ENCODE results near the gene CTNND2. TPM values are rescaled to one million over a fixed set of nuclear protein-coding genes. Genes with fewer than 3 reads are reported as not detected.

CTNND2 gene
- total RNA-seq, 6 donors from 2014 or later: 1.1 to 12.4 (median 3.2) TPM

GRCh38 chr5:11452852-11453251 lies 451.4 kb downstream of the CTNND2 start:
- no peak for DNase-seq
- Histone ChIP-seq H3K36me3 (no peaks in the 10 kb centered on the region), H3K27ac (no peak overlapping the region), H3K4me1 (no peaks in the 10 kb centered on the region), H3K9me3 (no peaks in the 10 kb centered on the region), H3K27me3 (no peaks in the 10 kb centered on the region), H3K4me3 (no peak overlapping the region)
- ATAC-seq (ENCODE audit: low FRiP score in 2 of 2): no peak
- 86 to 93% methylated on average over 2 of the region's 2 CpGs for WGBS, 2 donors
- no peak for TF ChIP-seq EP300 (IDR thresholded peaks at IDR 0.05)
- TF ChIP-seq, protein P1, sequence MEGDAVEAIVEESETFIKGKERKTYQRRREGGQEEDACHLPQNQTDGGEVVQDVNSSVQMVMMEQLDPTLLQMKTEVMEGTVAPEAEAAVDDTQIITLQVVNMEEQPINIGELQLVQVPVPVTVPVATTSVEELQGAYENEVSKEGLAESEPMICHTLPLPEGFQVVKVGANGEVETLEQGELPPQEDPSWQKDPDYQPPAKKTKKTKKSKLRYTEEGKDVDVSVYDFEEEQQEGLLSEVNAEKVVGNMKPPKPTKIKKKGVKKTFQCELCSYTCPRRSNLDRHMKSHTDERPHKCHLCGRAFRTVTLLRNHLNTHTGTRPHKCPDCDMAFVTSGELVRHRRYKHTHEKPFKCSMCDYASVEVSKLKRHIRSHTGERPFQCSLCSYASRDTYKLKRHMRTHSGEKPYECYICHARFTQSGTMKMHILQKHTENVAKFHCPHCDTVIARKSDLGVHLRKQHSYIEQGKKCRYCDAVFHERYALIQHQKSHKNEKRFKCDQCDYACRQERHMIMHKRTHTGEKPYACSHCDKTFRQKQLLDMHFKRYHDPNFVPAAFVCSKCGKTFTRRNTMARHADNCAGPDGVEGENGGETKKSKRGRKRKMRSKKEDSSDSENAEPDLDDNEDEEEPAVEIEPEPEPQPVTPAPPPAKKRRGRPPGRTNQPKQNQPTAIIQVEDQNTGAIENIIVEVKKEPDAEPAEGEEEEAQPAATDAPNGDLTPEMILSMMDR (IDR thresholded peaks at IDR 0.05): no peak

DNA sequence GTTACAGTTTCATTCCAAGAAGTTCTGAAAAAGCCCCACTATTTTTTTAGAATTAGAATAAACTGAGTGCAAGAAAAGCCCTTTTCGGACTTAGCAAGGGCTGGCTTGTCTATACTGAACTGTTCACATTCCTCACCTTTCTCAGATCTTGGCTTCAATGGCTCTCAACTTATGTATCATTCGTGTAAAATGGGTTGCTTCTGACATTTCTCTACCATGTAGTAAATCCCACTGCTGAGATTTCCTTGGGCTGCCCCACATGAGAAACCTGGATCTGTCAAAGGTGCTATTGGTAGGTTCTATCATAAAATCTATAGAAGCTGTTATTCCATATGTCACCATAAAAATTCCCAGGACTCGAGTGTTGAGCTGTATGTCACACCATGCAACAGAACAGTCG lies 454.3 kb downstream of the CTNND2 start:
- DNase-seq (no peak), ATAC-seq (ENCODE audit: low FRiP score in 2 of 2) (no peak)
- Histone ChIP-seq H3K36me3 (no peaks in the 10 kb centered on the region), H3K27me3 (no peaks in the 10 kb centered on the region), H3K27ac (no peak overlapping the region), H3K4me3 (no peak overlapping the region), H3K4me1 (no peaks in the 10 kb centered on the region), H3K9me3 (no peaks in the 10 kb centered on the region)
- TF ChIP-seq, protein P1 (IDR thresholded peaks at IDR 0.05): no peak
- no peak for TF ChIP-seq EP300 (IDR thresholded peaks at IDR 0.05)
- no peak for TF ChIP-seq POLR2A (IDR thresholded peaks at IDR 0.05)
- no peak for TF ChIP-seq POLR2AphosphoS5 (IDR thresholded peaks at IDR 0.05)
- WGBS, 2 donors: 71 to 84% methylated on average over 4 of the region's 4 CpGs

- no peaks in the 10 kb centered on the region for H3K4me1 ChIP-seq
- 77 to 84% methylated on average over 4 of the region's 4 CpGs for WGBS, 2 donors
- H3K27ac ChIP-seq: no peak overlapping the region
- no peaks in the 10 kb centered on the region for H3K9me3 ChIP-seq
- ATAC-seq (ENCODE audit: low FRiP score in 2 of 2) (no peak), DNase-seq (no peak)
- no peaks in the 10 kb centered on the region for H3K36me3 ChIP-seq
- TF ChIP-seq EP300 (IDR thresholded peaks at IDR 0.05) (no peak), POLR2A (IDR thresholded peaks at IDR 0.05) (no peak), POLR2AphosphoS5 (IDR thresholded peaks at IDR 0.05) (no peak)
- TF ChIP-seq, protein P1 (IDR thresholded peaks at IDR 0.05): no peak
- H3K27me3 ChIP-seq: no peaks in the 10 kb centered on the region
- H3K4me3 ChIP-seq: no peak overlapping the region
Observed at GRCh38 chr5:11449217-11449616, 455.0 kb downstream of the CTNND2 start.

DNA sequence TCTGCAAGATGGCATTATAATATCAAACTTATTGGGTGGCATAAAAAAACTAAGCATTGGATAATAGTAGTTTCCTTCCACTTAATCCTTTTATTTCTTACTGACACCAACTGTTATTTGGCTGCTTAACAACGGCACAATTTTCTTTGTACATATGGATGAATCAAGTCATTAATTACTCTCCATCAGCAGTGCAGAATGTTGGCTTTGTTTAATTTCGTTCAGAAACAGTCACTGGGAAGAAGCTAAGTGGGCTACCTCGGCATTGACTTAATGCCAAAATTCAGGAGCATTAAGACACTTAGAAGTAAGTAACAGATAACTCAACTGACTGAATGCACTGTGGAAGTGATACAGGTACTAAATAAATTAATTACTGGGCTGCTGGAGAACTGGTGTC lies 460.4 kb downstream of the CTNND2 start:
- H3K4me3 ChIP-seq: no peak overlapping the region
- H3K27ac ChIP-seq: no peak overlapping the region
- TF ChIP-seq EP300 (IDR thresholded peaks at IDR 0.05): no peak
- no peak for TF ChIP-seq POLR2AphosphoS5 (IDR thresholded peaks at IDR 0.05)
- TF ChIP-seq, protein P1 (IDR thresholded peaks at IDR 0.05): no peak
- TF ChIP-seq POLR2A (IDR thresholded peaks at IDR 0.05): no peak
- no peaks in the 10 kb centered on the region for H3K27me3 ChIP-seq
- H3K36me3 ChIP-seq: no peaks in the 10 kb centered on the region
- ATAC-seq (ENCODE audit: low FRiP score in 2 of 2): no peak
- no peaks in the 10 kb centered on the region for H3K4me1 ChIP-seq
- DNase-seq: no peak
- WGBS, 2 donors: 61 to 64% methylated on average over 3 of the region's 3 CpGs
- H3K9me3 ChIP-seq: no peaks in the 10 kb centered on the region

DNA sequence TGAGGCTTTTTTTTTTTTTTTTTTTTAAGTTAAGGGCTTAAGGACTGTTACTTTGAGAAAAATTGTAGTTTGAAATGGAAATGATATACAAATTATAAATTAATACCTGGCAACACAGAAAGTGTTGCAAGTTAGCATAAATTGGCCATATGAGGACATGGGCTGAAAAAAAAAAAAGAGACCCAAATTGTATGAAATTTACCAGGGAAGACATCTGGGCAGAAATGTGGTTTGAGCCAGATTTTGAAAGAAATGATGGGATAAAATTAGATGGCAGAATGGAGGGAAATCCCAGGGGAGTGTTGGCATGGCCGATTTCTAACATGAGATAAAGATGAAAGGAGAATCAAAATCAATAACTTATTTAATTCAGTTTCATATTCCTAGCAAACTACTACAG lies 472.1 kb downstream of the CTNND2 start:
- DNase-seq (no peak), ATAC-seq (ENCODE audit: low FRiP score in 2 of 2) (no peak)
- no peak overlapping the region for H3K4me3 ChIP-seq
- H3K36me3 ChIP-seq: no peaks in the 10 kb centered on the region
- WGBS, 2 donors: 50 to 80% methylated on average over 1 of the region's 1 CpG
- H3K27ac ChIP-seq: no peak overlapping the region
- no peaks in the 10 kb centered on the region for H3K9me3 ChIP-seq
- no peaks in the 10 kb centered on the region for H3K4me1 ChIP-seq
- H3K27me3 ChIP-seq: no peaks in the 10 kb centered on the region
- TF ChIP-seq EP300 (IDR thresholded peaks at IDR 0.05): no peak
- TF ChIP-seq, protein P1 (IDR thresholded peaks at IDR 0.05): no peak
- TF ChIP-seq POLR2A (IDR thresholded peaks at IDR 0.05): no peak
- TF ChIP-seq POLR2AphosphoS5 (IDR thresholded peaks at IDR 0.05): no peak
